HepG2 (cell line): ENCODE results near the gene FAM216A. TPM values are rescaled to one million over a fixed set of nuclear protein-coding genes. Genes with fewer than 3 reads are reported as not detected.

ENCODE experiments used
- ATAC-seq: fragments of 200-7000 bp; cut with Tn5 transposase; 3 replicates; pipeline ENCODE4 v1.9.1; 2020; ENCODE audit warnings: mild to moderate bottlenecking, moderate library complexity
- BruUV-seq: library from RNA; stranded (reverse); fragments of 400-500 nt; replicated peaks from 2 replicates; lab custom pipeline; 2021; lab: Mats Ljungman, UMichigan
- CTCF ChIA-PET: fragments of 300-600 bp; formaldehyde crosslinking; extraction: SDS; loops from one replicate; lab custom pipeline; 2021; ENCODE audit warnings: low total read pairs, inconsistent platforms, low intra/inter-chr PET ratio; lab: Yijun Ruan, JAX
- POLR2A ChIA-PET: fragments of 350-600 bp; sonication (Branson Sonifier 250); formaldehyde crosslinking; loops from one replicate; lab custom pipeline; 2020; ENCODE audit warnings: antibody characterized with exemption, inconsistent platforms; lab: Yijun Ruan, JAX
- DNase-seq: peaks from one replicate; pipeline ENCODE4 v3.0.0-alpha.2; 2015; ENCODE audit warnings: low spot score
- FAIRE-seq: peaks from 3 replicates; lab custom pipeline; 2011; peaks lifted over from hg19 to GRCh38; lab: Jason Lieb, UNC
- H2AFZ ChIP-seq: one replicate; pipeline ENCODE4 v1.6.1; 2011; ENCODE audit warnings: low read length, inconsistent platforms
- H3K27ac ChIP-seq: fragments of 300-600 bp; 3 replicates; pipeline ENCODE4 v1.8.0; 2011; ENCODE audit warnings: mixed run types, mild to moderate bottlenecking, mixed read lengths, low read length, inconsistent platforms; ENCODE audit not compliant: insufficient read depth; ENCODE audit errors: extremely low read length
- H3K27me3 ChIP-seq, 2 experiments: fragments of 200-600 bp in 1 of 2; 2 replicates in 1 of 2; 3 replicates in 1 of 2; pipeline versions ENCODE4 v1.6.0 to v1.8.0; 2011; ENCODE audit warnings: low read length in 2 of 2, mild to moderate bottlenecking in 2 of 2, moderate library complexity in 2 of 2, inconsistent platforms in 1 of 2; ENCODE audit not compliant: insufficient read depth in 2 of 2, control insufficient read depth in 1 of 2
- H3K36me3 ChIP-seq, 2 experiments: fragments of 200-600 bp in 1 of 2; replicated peaks in 1 of 2; 2 replicates in 1 of 2; 3 replicates in 1 of 2; pipeline versions ENCODE4 v1.5.1 to v1.8.0; 2011; ENCODE audit warnings: low read length in 2 of 2, inconsistent platforms in 1 of 2; ENCODE audit not compliant: insufficient read depth in 2 of 2, control insufficient read depth in 1 of 2
- H3K4me1 ChIP-seq: 2 replicates; pipeline ENCODE4 v1.5.1; 2012; ENCODE audit warnings: low read length, inconsistent platforms; ENCODE audit not compliant: insufficient read depth
- H3K4me2 ChIP-seq: 2 replicates; pipeline ENCODE4 v1.6.0; 2011; ENCODE audit warnings: low read depth, low read length, inconsistent platforms
- H3K4me3 ChIP-seq, 3 experiments: fragments of 200-600 bp in 1 of 3; sonication (generic), shearing (Covaris generic) in 1 of 3; replicated peaks in 1 of 3; 2 replicates each; pipeline ENCODE4 v1.5.1; 2011 to 2016; ENCODE audit warnings: low read length in 3 of 3, inconsistent platforms in 2 of 3, low read depth in 2 of 3, mild to moderate bottlenecking in 2 of 3, control low read depth in 1 of 3, mixed read lengths in 1 of 3; ENCODE audit not compliant: insufficient read depth in 1 of 3
- H3K79me2 ChIP-seq: one replicate; pipeline ENCODE4 v1.6.1; 2011; ENCODE audit warnings: low read length, inconsistent platforms; ENCODE audit not compliant: insufficient read depth
- H3K9ac ChIP-seq: 2 replicates; pipeline ENCODE4 v1.6.0; 2011; ENCODE audit warnings: mild to moderate bottlenecking, low read depth, low read length, inconsistent platforms; ENCODE audit not compliant: insufficient read depth
- H3K9me3 ChIP-seq: 2 replicates; pipeline ENCODE4 v1.5.1; 2012; ENCODE audit warnings: mild to moderate bottlenecking, low read length
- H4K20me1 ChIP-seq: 2 replicates; pipeline ENCODE4 v1.6.0; 2011; ENCODE audit warnings: inconsistent platforms, mild to moderate bottlenecking, low read length, moderate library complexity; ENCODE audit not compliant: insufficient read depth
- HNRNPLL ChIP-seq: fragments of 200-400 bp; formaldehyde crosslinking; IDR thresholded peaks from 2 replicates; pipeline ENCODE4 v1.6.1; 2017; ENCODE audit warnings: mild to moderate bottlenecking, low read depth, low read length; ENCODE audit not compliant: poor library complexity, severe bottlenecking
- RBM39 ChIP-seq: fragments of 200-400 bp; formaldehyde crosslinking; IDR thresholded peaks from one replicate; pipeline ENCODE4 v1.6.1; 2018; ENCODE audit warnings: antibody characterized with exemption, mild to moderate bottlenecking, low read depth, low read length; ENCODE audit not compliant: poor library complexity, severe bottlenecking
- ZNF138 ChIP-seq: sonication (generic); formaldehyde crosslinking; IDR thresholded peaks from 2 replicates; pipeline ENCODE4 v1.5.0; 2020; ENCODE audit warnings: mild to moderate bottlenecking, low read depth, missing genetic modification reagents
- ZNF274 ChIP-seq: sonication (generic); formaldehyde crosslinking; IDR thresholded peaks from 2 replicates; pipeline ENCODE4 v1.5.1; 2020; ENCODE audit warnings: mild to moderate bottlenecking, missing genetic modification reagents
- ZSCAN21 ChIP-seq: sonication (generic); formaldehyde crosslinking; IDR thresholded peaks from 2 replicates; pipeline ENCODE4 v1.8.0; 2022; ENCODE audit warnings: mild to moderate bottlenecking, missing genetic modification reagents, moderate library complexity, borderline replicate concordance
- WGBS: methylation state at CpG from one replicate; pipeline ENCODE4 v1.1.6; 2017; ENCODE audit warnings: low lambda C conversion rate; 5-methylcytosine and 5-hydroxymethylcytosine counted together
- in situ Hi-C: cut with HindIII; loops from 2 replicates; pipeline ENCODE4 v1.10.0; 2017; ENCODE audit warnings: low pct_unique_long_range_greater_than_20kb; ENCODE audit not compliant: extremely low pct_ligation_motif_present
- intact Hi-C: fragments of 100-400 bp; cut with micrococcal nuclease; formaldehyde crosslinking; loops from one replicate; pipeline ENCODE4 v1.10.0; 2022; ENCODE audit not compliant: unreplicated experiment
- polyA plus RNA-seq, 8 experiments: library from polyadenylated mRNA; depleted of rRNA in 3 of 8; stranded (reverse) in 7 of 8; unstranded in 1 of 8; fragments of >200 nt; fragmentation: Illumina TruSeq in 4 of 8; extraction: Trizol in 4 of 8; gene quantifications; 2 replicates each; pipeline versions ENCODE4 v1.2.1 to v1.2.3, GENCODE V29; 2011 to 2016; ENCODE audit warnings: low read depth in 4 of 8, missing spikeins in 1 of 8, mixed read lengths in 1 of 8; ENCODE audit not compliant: insufficient read depth in 1 of 8
- total RNA-seq, 5 experiments: library from RNA; depleted of rRNA; stranded (reverse); fragments of >200 nt; fragmentation: Illumina TruSeq; extraction: Trizol; gene quantifications; 2 replicates each; pipeline ENCODE4 v1.2.3, GENCODE V29; 2016; ENCODE audit warnings: low read depth in 1 of 5

Gene FAM216A
- total and polyA plus RNA-seq, 2 of the 13 experiments (the other 11 are each of a cell fraction or from before 2014, with no cell fraction given): 20.3 to 31.2 TPM

GRCh38 chr12:110431957-110432587 is 36.6 kb upstream of the FAM216A start:
- H3K4me3 ChIP-seq: peak overlapping the region in 2 of 3 experiments; percentile 57 to 59; a peak in 2 of 6 replicates
- no peaks in the 10 kb centered on the region for H4K20me1 ChIP-seq
- intact Hi-C loops (loop anchor here (2.0 to 5.0 kb wide), 2 partner anchors 75 to 331 kb away; no protein-coding TSS in a partner anchor), in situ Hi-C loops (loop anchor here (25.0 kb wide), 1 partner anchor 320 kb away; the partner anchor contains the start of gene IFT81)
- H3K9me3 ChIP-seq: no peaks in the 10 kb centered on the region
- WGBS: 89% methylated on average over 12 of the region's 12 CpGs
- peaks cover under 1 to 14% of the 10 kb centered on the region in 2 experiments; a peak in 2 of 5 replicates for H3K36me3 ChIP-seq
- BruUV-seq: no TSS peak
- H3K4me2 ChIP-seq: no peak overlapping the region; the same call in 1 of the 2 replicates
- TF ChIP-seq ZNF138 (CRISPR knock-in tag) (no peak), HNRNPLL (peak; percentile 5)
- H3K27me3 ChIP-seq: no peaks in the 10 kb centered on the region
- ATAC-seq (no peak), FAIRE-seq (no peak), DNase-seq (no peak)
- POLR2A ChIA-PET: interaction anchor here (0.9 to 1.5 kb wide), 8 partner anchors 17 to 340 kb away, joined by 3 to 15 read pairs (median 3); partner anchors contain the start of genes ARPC3, ATP2A2, FAM216A and GPN3
- CTCF ChIA-PET: interaction anchor here (1.2 to 2.0 kb wide), 3 partner anchors 29 to 332 kb away, joined by 5 to 7 read pairs (median 6); partner anchors contain the start of gene ANAPC7
- no peaks in the 10 kb centered on the region for H3K4me1 ChIP-seq
- no peak overlapping the region for H3K27ac ChIP-seq
- H3K9ac ChIP-seq: no peak overlapping the region
- H3K79me2 ChIP-seq: no peaks in the 10 kb centered on the region
- H2AFZ ChIP-seq: no peak overlapping the region

GRCh38 chr12:110436231-110436630 is 32.4 kb upstream of the FAM216A start:
- no peak overlapping the region for H3K27ac ChIP-seq
- DNase-seq (no peak), ATAC-seq (no peak), FAIRE-seq (no peak)
- H4K20me1 ChIP-seq: no peaks in the 10 kb centered on the region
- H3K27me3 ChIP-seq: no peaks in the 10 kb centered on the region
- no peak overlapping the region for H2AFZ ChIP-seq
- no peak for TF ChIP-seq ZSCAN21 (CRISPR knock-in tag)
- TF ChIP-seq ZNF274 (CRISPR knock-in tag): no peak
- no peak for TF ChIP-seq RBM39
- ChIA-PET CTCF (no interaction called here), POLR2A (no interaction called here)
- H3K9me3 ChIP-seq: no peaks in the 10 kb centered on the region
- H3K9ac ChIP-seq: no peak overlapping the region
- 85% methylated on average over 2 of the region's 2 CpGs for WGBS
- intact Hi-C loops (no loop called here), in situ Hi-C loops (loop anchor here (25.0 kb wide), 1 partner anchor 324 kb away; the partner anchor contains the start of gene IFT81)
- BruUV-seq: TSS peak; percentile 46
- H3K4me2 ChIP-seq: no peak overlapping the region
- H3K4me1 ChIP-seq: no peaks in the 10 kb centered on the region
- peaks cover 5 to 38% of the 10 kb centered on the region in 2 experiments; a peak in 4 of 5 replicates for H3K36me3 ChIP-seq
- no peaks in the 10 kb centered on the region for H3K79me2 ChIP-seq
- no peak overlapping the region for H3K4me3 ChIP-seq
